Neural cell (in vitro differentiated cells): Measurements from ENCODE around the gene SRRM2. TPM values are rescaled to one million over a fixed set of nuclear protein-coding genes. Genes with fewer than 3 reads are reported as not detected.

ENCODE experiments used
- H2AFZ ChIP-seq: fragments of 200-600, 300-800 bp; sonication (generic), shearing (Covaris generic); 2 replicates; pipeline ENCODE4 v1.6.0; 2014; ENCODE audit warnings: low read depth, mild to moderate bottlenecking, antibody characterized with exemption, low read length, moderate library complexity
- H3F3A ChIP-seq: fragments of 200-600 bp; shearing (Covaris generic); 2 replicates; pipeline ENCODE4 v1.6.1; 2016; ENCODE audit warnings: mild to moderate bottlenecking, moderate library complexity, mixed read lengths, antibody characterized with exemption, low read length; ENCODE audit not compliant: insufficient read depth, poor library complexity, severe bottlenecking
- H3K27ac ChIP-seq: fragments of 200-600, 300-800 bp; sonication (generic), shearing (Covaris generic); 2 replicates; pipeline ENCODE4 v1.5.1; 2014; ENCODE audit warnings: mild to moderate bottlenecking, low read length, moderate library complexity
- H3K27me3 ChIP-seq: fragments of 300-800, 200-600 bp; sonication (generic), shearing (Covaris generic); 2 replicates; pipeline ENCODE4 v1.6.0; 2014; ENCODE audit warnings: mild to moderate bottlenecking, low read depth, low read length, moderate library complexity; ENCODE audit not compliant: insufficient read depth
- H3K36me3 ChIP-seq: fragments of 300-800, 200-600 bp; sonication (generic), shearing (Covaris generic); 2 replicates; pipeline ENCODE4 v1.5.1; 2014; ENCODE audit warnings: mild to moderate bottlenecking, antibody characterized with exemption, low read length, moderate library complexity; ENCODE audit not compliant: insufficient read depth
- H3K4me2 ChIP-seq: fragments of 300-800, 200-600 bp; sonication (generic), shearing (Covaris generic); 2 replicates; pipeline ENCODE4 v1.6.0; 2014; ENCODE audit warnings: mild to moderate bottlenecking, low read length
- H3K4me3 ChIP-seq: fragments of 300-800, 200-600 bp; sonication (generic), shearing (Covaris generic); 2 replicates; pipeline ENCODE4 v1.5.1; 2014; ENCODE audit warnings: mild to moderate bottlenecking, low read length, moderate library complexity
- H3K79me2 ChIP-seq: fragments of 200-600 bp; shearing (Covaris generic); replicated peaks from 2 replicates; pipeline ENCODE4 v1.6.0; 2014; ENCODE audit warnings: mild to moderate bottlenecking, low read length, moderate library complexity; ENCODE audit not compliant: insufficient read depth
- H3K9ac ChIP-seq: fragments of 300-800, 200-600 bp; sonication (generic), shearing (Covaris generic); 2 replicates; pipeline ENCODE4 v1.6.1; 2016; ENCODE audit warnings: mild to moderate bottlenecking, low read length, mixed read lengths
- H3K9me2 ChIP-seq: fragments of 200-600 bp; shearing (Covaris generic); 2 replicates; pipeline ENCODE4 v1.6.1; 2016; ENCODE audit warnings: mild to moderate bottlenecking, low read length, mixed read lengths; ENCODE audit not compliant: insufficient read depth
- H3K9me3 ChIP-seq: fragments of 200-600, 300-800 bp; sonication (generic), shearing (Covaris generic); 2 replicates; pipeline ENCODE4 v1.6.1; 2016; ENCODE audit warnings: mild to moderate bottlenecking, mixed run types, low read length, moderate library complexity, mixed read lengths
- H4K20me1 ChIP-seq: fragments of 200-600 bp; shearing (Covaris generic); 2 replicates; pipeline ENCODE4 v1.6.1; 2016; ENCODE audit warnings: mild to moderate bottlenecking, mixed run types; ENCODE audit not compliant: insufficient read depth
- CTCF ChIP-seq: fragments of 450-650 bp; IDR thresholded peaks from 2 replicates; pipeline ENCODE4 v1.5.1; 2014; ENCODE audit warnings: antibody characterized with exemption, mild to moderate bottlenecking, moderate library complexity; ENCODE audit not compliant: poor library complexity, severe bottlenecking
- EP300 ChIP-seq: fragments of 450-650 bp; conservative IDR thresholded peaks from 2 replicates; pipeline ENCODE4 v1.6.1; 2014; ENCODE audit warnings: antibody characterized with exemption, mild to moderate bottlenecking, moderate library complexity; ENCODE audit not compliant: poor library complexity, severe bottlenecking
- EZH2 ChIP-seq: fragments of 200-600, 300-800 bp; shearing (Covaris generic), sonication (generic); IDR thresholded peaks from 2 replicates; pipeline ENCODE4 v1.6.1; 2014; ENCODE audit warnings: antibody characterized with exemption, low read length, borderline replicate concordance, mild to moderate bottlenecking; ENCODE audit not compliant: insufficient read depth, poor library complexity, severe bottlenecking
- MXI1 ChIP-seq: fragments of 450-650 bp; conservative IDR thresholded peaks from 2 replicates; pipeline ENCODE4 v1.6.1; 2014; ENCODE audit warnings: antibody characterized with exemption, mild to moderate bottlenecking; ENCODE audit not compliant: poor library complexity, severe bottlenecking
- POLR2AphosphoS5 ChIP-seq: IDR thresholded peaks from 2 replicates; pipeline ENCODE4 v1.6.1; 2012
- RAD21 ChIP-seq: fragments of 450-650 bp; conservative IDR thresholded peaks from 2 replicates; pipeline ENCODE4 v1.6.1; 2014; ENCODE audit warnings: antibody characterized with exemption, mild to moderate bottlenecking, moderate library complexity
- REST ChIP-seq: IDR thresholded peaks from 2 replicates; pipeline ENCODE4 v1.6.1; 2012; ENCODE audit warnings: borderline replicate concordance
- SMC3 ChIP-seq: fragments of 450-650 bp; conservative IDR thresholded peaks from 2 replicates; pipeline ENCODE4 v1.6.1; 2014; ENCODE audit warnings: antibody characterized with exemption, mild to moderate bottlenecking, moderate library complexity; ENCODE audit not compliant: poor library complexity
- TAF1 ChIP-seq: IDR thresholded peaks from 2 replicates; pipeline ENCODE4 v1.6.1; 2012; ENCODE audit warnings: low read depth
- polyA plus RNA-seq: library from polyadenylated mRNA; depleted of rRNA; stranded (reverse); fragments of >200 nt; gene quantifications from 2 replicates; pipeline ENCODE4 v1.2.3, GENCODE V29; 2014

The SRRM2 gene
- polyA plus RNA-seq, 1 donor from 2014 or later = 40.0 TPM

DNA sequence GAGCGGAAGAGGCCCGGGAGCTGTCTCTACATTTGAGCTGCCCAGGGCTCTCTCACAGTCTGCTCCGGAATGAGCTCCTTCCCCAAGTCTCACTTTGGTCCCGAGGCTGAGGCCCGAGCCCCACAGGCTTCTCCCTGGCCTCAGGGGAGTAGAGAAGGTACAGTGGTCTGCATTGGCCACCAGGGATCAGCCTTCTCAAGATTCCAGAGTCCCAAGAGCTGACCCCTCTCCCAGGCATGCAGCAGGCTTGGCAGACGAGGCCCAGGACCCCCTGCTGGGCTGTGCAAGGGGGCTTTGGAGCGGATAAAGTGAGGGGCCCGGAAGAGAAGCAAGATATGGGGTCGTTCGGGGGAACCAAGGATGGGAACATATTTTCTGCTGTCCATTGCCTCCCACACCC lies 35.5 kb upstream of the SRRM2 start:
- H2AFZ ChIP-seq = no peak overlapping the region
- no peaks in the 10 kb centered on the region for H3K27me3 ChIP-seq
- no peaks in the 10 kb centered on the region for H4K20me1 ChIP-seq
- H3K79me2 ChIP-seq = no peaks in the 10 kb centered on the region
- H3K9me3 ChIP-seq = no peaks in the 10 kb centered on the region
- no peaks in the 10 kb centered on the region for H3F3A ChIP-seq
- no peak overlapping the region for H3K9ac ChIP-seq
- H3K27ac ChIP-seq = no peak overlapping the region
- no peak for TF ChIP-seq REST
- TF ChIP-seq MXI1 = no peak
- no peak for TF ChIP-seq SMC3
- TF ChIP-seq RAD21 = no peak
- TF ChIP-seq EZH2 = no peak
- no peak for TF ChIP-seq TAF1
- no peak for TF ChIP-seq POLR2AphosphoS5
- no peak for TF ChIP-seq EP300
- TF ChIP-seq CTCF = no peak
- H3K9me2 ChIP-seq = no peaks in the 10 kb centered on the region
- no peak overlapping the region for H3K4me3 ChIP-seq
- H3K36me3 ChIP-seq = no peaks in the 10 kb centered on the region
- no peak overlapping the region for H3K4me2 ChIP-seq

DNA sequence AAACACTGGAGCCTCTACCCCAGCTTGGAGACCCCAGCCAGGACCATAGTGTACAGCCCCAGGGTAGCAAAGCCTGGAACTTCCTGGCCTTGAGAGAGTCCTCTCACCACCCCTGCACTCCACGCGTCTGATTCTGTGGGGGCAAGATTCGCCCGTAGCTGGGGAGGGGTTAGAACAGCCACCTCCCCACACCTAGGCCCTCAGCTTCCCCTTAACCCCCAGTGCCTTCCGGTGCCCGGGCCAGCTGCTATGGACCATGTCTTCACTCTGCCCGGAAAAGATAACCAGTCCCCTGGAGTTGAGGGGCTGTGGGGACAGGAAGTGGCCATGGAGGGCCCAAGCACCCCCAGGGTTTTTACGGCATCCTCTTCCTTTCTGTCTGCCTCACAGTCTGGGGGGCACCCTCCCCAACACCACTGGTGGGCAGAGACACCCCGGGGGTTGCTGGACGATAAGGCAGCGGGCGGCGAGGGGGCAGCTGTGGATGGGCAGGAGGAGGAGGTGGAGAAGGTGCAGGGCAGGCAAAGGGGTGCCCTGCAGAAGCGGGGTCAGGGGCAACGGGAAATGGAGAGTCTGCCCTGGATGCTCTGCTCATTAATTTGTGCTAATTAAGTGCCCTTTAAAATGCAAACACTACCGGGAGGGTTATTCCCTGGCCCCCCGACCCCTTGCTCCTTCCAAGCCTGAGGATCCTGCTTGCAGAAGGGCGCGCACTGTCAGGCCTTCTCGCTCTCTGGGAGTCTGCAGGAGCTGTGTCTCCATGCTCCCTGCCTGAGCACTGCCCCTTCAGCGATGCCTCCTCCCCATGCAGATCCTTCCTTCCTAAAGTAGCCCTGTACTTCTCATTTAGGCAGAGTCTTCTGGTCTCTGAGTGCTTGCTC lies 34.8 kb upstream of the SRRM2 start:
- no peak overlapping the region for H2AFZ ChIP-seq
- H3K9ac ChIP-seq = no peak overlapping the region
- H3K4me2 ChIP-seq = no peak overlapping the region
- no peaks in the 10 kb centered on the region for H3K27me3 ChIP-seq
- H3K4me3 ChIP-seq = no peak overlapping the region
- H3F3A ChIP-seq = no peaks in the 10 kb centered on the region
- no peaks in the 10 kb centered on the region for H3K79me2 ChIP-seq
- no peaks in the 10 kb centered on the region for H3K9me2 ChIP-seq
- H3K36me3 ChIP-seq = no peaks in the 10 kb centered on the region
- no peak overlapping the region for H3K27ac ChIP-seq
- H4K20me1 ChIP-seq = no peaks in the 10 kb centered on the region
- H3K9me3 ChIP-seq = no peaks in the 10 kb centered on the region
- TF ChIP-seq CTCF (no peak), MXI1 (no peak), EP300 (no peak), POLR2AphosphoS5 (no peak), TAF1 (no peak), SMC3 (no peak), EZH2 (no peak), RAD21 (no peak), REST (no peak)
